ENCODE data around the gene HMCN2.
"Not testable (repeated sequence)": the region's sequence is repeated elsewhere in the genome, so short reads cannot be mapped to it uniquely, and the experiment has no call there.

GRCh38 chr9:130434656-130435055 lies 169.1 kb downstream of the HMCN2 start:
- not testable (repeated sequence) for TF ChIP-seq CTCF (IDR thresholded peaks at IDR 0.05; ENCODE audit: low read length); EZH2 (optimal IDR thresholded peaks at IDR 0.05; ENCODE audit: low read depth, low read length)
